Measurements from ENCODE around the gene OR1S2.
"Not testable (repeated sequence)": the region's sequence is repeated elsewhere in the genome, so short reads cannot be mapped to it uniquely, and the experiment has no call there.

OR1S2 gene, protein sequence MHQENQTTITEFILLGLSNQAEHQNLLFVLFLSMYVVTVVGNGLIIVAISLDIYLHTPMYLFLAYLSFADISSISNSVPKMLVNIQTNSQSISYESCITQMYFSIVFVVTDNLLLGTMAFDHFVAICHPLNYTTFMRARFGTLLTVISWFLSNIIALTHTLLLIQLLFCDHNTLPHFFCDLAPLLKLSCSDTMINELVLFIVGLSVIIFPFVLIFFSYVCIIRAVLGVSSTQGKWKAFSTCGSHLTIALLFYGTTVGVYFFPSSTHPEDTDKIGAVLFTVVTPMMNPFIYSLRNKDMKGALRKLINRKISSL

DNA sequence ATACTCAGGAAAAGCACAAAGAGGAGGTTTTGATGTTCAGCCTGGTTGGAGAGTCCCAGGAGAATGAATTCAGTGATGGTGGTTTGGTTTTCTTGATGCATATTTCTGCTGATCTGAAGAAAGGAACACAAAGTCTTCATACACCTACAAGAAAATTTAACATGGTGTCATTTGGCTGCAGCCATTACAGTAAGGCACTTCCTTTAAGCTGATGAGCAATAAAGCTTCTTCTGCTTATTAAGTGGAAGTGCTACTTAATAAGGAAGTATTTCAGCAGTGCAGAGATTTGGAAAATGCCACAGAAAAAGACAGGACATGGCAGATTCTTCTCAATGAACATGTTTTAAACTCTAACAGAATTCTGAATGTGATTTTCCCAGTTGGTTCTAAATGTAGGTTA, at the start of gene OR1S2:
Gene OR1S2, minus strand, starts transcription at position 101 of the 400 bp plus-strand sequence. Its CDS starts 0 bp downstream, at position 101.
- DNase-seq, result no peak

- no peak for DNase-seq
Observed at GRCh38 chr11:58243954-58244353, 40.0 kb upstream of the OR1S2 start.

GRCh38 chr11:58227956-58228615, 24.1 kb upstream of the OR1S2 start:
- DNase-seq, result no peak

GRCh38 chr11:58222721-58223120, 18.8 kb upstream of the OR1S2 start:
- DNase-seq, result no peak

GRCh38 chr11:58216476-58216875, 12.5 kb upstream of the OR1S2 start:
- DNase-seq, result no peak

DNA sequence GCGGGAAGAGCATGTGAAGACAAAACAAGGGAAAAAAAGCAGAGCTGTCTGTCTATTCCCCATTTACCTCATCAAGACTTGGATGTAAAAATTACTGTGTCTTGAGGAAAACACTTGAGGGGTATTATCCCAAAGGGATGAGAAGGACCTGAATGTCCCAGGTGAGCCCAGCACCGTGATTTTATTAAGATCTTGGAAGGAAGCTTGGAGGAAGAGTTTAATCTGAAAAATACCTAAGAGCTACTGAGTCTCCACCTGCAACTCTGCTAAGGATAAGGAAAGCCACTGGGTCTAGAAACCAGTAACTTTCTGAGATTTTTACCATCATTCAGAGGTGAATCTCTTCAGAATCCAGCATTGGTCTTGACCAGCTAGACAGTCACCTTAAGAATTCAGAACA, 8.5 kb upstream of the OR1S2 start, which contains the start of gene OR1S1:
Gene OR1S1, plus strand, starts transcription at position 301 of the 400 bp plus-strand sequence.
- not testable (repeated sequence) for DNase-seq

- no peak for DNase-seq
Observed at GRCh38 chr11:58199271-58199670, 4.7 kb downstream of the OR1S2 start.

GRCh38 chr11:58195939-58196338, 8.0 kb downstream of the OR1S2 start:
- no peak for DNase-seq

GRCh38 chr11:58193391-58193790, 10.6 kb downstream of the OR1S2 start:
- no peak for DNase-seq

DNA sequence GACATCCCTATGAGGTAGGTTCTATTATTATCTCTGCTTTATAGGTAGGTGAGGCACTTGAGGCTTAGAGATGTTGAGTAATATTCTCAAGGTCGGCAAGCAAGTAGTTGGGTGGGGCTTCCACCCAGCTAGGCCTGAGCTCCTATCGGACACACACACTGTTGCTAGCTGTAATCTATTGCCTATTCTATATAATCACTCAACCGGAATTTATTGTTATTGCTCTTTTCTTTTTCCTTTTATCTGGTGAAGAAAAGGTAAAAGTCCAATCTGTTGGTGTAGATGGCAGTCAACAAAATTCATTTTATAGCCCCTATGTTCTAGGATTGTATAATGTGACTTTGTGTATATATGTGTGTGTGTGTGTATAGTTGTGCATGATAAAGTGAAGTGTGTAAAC, 11.7 kb downstream of the OR1S2 start:
- no peak for DNase-seq

- DNase-seq, result no peak
Observed at GRCh38 chr11:58188770-58189169, 15.2 kb downstream of the OR1S2 start, which contains the start of gene OR9Q2. TSS of gene OR9Q2 (plus strand) at chr11:58189070. CDS start at chr11:58190491, 1,421 bp downstream.

DNA sequence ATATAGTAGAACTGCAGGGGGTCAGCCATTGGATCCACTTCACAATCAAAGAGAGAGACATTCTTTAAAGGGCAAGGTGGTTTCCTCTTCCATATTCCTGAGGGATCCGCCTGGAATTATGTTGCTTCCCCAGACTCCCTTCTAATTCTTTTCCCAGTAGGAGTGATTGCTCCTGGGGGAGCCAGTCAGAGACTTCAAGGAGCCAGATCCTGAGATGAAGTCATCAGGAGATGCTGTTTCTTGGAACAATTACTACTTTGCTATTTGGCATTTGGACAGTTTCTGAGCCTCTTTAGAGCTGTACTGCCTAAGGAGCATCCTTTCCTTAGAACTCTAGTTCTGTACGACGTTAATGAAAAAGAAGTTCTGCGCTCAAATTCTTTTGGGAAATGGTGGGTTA, 17.0 kb downstream of the OR1S2 start:
- DNase-seq, result no peak

GRCh38 chr11:58179648-58180047, 24.3 kb downstream of the OR1S2 start:
- DNase-seq, result no peak

DNA sequence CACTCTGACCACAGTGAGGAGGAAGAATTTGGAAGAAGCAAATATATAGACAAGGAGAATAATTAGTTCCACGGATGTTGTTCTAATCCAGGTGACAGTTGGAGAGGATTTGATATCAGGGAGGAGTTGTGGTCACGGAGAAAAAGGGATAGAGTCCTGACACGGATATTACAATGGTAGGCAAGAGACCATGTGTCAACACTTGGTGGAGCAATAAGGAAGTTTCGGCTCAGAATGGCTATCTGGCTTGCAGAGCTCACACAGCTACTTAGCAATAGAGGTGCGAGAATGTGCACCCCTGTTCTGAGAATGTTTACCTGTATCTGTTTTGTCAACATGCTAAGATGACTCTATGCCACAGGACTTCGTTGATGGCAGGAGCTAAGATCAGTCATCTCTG, 25.5 kb downstream of the OR1S2 start:
- no peak for DNase-seq

DNA sequence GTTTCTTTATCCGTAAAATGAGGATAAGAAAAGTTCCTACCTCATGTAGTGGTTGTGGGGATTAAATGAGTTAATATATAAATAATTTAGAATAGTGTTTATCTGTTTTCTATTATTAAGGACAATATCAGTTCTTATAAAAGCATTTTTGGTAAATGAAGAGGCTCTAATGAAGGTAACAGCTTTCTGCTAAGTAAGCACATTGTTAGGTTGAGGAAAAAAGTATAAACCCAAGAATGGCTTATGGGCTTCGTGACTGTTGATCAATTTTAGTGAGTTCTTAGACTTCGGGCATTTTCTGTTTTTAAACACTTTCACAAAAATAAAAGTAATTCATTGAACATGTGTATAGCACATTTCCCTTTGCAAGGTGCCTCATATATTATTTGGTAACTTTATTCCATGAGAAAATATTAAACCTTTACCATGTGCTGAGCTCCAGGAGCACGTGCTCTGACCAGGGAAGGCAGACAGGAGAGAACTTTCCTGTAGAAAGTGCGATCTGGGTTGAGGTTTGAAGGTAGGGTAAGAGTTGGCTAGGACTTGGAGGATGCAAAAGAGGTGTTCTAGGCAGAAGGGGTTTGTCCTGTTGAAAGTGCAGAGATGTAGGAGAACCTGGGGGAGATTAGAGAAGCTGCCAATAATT, 26.4 kb downstream of the OR1S2 start:
- no peak for DNase-seq

GRCh38 chr11:58165504-58166106, 38.3 kb downstream of the OR1S2 start:
- no peak for DNase-seq

DNA sequence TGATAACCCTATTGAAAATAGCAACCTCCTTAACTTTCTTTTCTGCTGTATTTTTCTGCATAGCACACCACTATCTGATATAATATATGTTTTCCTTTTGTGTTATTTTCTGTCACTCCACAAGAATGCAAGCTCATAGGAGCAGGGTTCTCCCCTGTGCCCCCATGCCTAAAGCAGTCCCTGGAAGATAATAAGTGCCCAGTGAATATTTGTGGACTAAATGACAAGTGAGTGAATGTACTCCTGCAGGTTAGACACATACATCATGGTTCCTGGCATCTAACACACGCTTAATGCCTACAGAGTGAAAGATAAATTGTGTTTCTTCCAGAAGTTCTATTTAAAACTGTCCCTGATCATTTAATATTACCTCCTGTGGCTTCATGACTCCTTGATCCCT, 39.0 kb downstream of the OR1S2 start:
- DNase-seq, result no peak

DNA sequence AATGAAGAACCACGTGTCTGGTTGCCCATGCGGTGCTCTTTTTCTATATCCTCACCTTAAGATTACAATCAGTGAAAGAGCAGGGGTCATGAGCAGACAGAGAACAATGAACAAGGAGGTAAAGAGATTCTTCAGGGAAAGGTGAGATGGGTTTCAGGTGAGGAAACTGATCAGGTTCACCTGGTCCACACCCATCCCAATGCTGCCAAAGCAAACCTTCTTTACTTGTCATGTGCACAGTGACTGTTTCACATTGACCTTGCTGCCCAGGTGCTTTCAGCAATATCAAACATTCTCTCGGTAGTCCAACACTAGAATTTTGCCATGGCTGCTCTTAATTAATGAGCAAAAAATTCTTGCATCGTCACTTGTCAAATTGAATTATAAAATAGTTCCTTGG, 39.6 kb downstream of the OR1S2 start:
- DNase-seq, result no peak
